Hepatocyte (in vitro differentiated cells): Measurements from ENCODE around the gene CBX1.

Experiments
- EZH2 ChIP-seq: fragments of 200-600 bp; sonication (generic); IDR thresholded peaks from 2 replicates; pipeline ENCODE4 v1.6.1; 2016; ENCODE audit warnings: antibody characterized with exemption, mild to moderate bottlenecking, borderline replicate concordance
- EZH2phosphoT487 ChIP-seq: fragments of 200-600 bp; sonication (generic); IDR thresholded peaks from one replicate; pipeline ENCODE4 v1.6.1; 2018; ENCODE audit warnings: antibody characterized with exemption, mild to moderate bottlenecking, low read depth, moderate library complexity; ENCODE audit not compliant: unreplicated experiment, severe bottlenecking
- TF ChIP-seq, protein P1 (sequence below): fragments of 200-600 bp; sonication (generic); IDR thresholded peaks from 2 replicates; pipeline ENCODE4 v1.5.1; 2016; ENCODE audit warnings: antibody characterized with exemption, mild to moderate bottlenecking; ENCODE audit not compliant: poor library complexity

DNA sequence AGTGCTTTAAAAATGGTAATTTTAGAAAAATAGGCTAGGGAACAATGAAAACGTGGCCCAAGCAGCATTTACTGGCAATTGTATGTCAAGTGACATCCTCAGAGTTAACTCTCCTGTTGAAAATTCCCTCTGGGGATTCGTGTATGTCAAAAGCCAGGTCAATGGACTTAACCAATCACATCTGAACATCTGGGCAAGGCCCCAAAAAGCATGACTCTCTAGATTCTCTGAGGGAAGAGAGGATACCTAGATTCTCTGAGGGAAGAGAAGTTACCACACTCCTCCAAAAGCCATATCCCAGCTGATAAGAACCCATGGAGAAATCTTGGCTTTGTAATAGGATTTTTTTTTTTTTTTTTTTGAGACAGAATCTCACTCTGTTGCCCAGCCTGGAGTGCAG lies 29.6 kb downstream of the CBX1 start:
- TF ChIP-seq, protein P1, sequence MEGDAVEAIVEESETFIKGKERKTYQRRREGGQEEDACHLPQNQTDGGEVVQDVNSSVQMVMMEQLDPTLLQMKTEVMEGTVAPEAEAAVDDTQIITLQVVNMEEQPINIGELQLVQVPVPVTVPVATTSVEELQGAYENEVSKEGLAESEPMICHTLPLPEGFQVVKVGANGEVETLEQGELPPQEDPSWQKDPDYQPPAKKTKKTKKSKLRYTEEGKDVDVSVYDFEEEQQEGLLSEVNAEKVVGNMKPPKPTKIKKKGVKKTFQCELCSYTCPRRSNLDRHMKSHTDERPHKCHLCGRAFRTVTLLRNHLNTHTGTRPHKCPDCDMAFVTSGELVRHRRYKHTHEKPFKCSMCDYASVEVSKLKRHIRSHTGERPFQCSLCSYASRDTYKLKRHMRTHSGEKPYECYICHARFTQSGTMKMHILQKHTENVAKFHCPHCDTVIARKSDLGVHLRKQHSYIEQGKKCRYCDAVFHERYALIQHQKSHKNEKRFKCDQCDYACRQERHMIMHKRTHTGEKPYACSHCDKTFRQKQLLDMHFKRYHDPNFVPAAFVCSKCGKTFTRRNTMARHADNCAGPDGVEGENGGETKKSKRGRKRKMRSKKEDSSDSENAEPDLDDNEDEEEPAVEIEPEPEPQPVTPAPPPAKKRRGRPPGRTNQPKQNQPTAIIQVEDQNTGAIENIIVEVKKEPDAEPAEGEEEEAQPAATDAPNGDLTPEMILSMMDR: no peak
- TF ChIP-seq EZH2 (no peak), EZH2phosphoT487 (no peak)
